Measurements from ENCODE around the gene C2orf49.

- TF ChIP-seq, protein P1, sequence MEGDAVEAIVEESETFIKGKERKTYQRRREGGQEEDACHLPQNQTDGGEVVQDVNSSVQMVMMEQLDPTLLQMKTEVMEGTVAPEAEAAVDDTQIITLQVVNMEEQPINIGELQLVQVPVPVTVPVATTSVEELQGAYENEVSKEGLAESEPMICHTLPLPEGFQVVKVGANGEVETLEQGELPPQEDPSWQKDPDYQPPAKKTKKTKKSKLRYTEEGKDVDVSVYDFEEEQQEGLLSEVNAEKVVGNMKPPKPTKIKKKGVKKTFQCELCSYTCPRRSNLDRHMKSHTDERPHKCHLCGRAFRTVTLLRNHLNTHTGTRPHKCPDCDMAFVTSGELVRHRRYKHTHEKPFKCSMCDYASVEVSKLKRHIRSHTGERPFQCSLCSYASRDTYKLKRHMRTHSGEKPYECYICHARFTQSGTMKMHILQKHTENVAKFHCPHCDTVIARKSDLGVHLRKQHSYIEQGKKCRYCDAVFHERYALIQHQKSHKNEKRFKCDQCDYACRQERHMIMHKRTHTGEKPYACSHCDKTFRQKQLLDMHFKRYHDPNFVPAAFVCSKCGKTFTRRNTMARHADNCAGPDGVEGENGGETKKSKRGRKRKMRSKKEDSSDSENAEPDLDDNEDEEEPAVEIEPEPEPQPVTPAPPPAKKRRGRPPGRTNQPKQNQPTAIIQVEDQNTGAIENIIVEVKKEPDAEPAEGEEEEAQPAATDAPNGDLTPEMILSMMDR (IDR thresholded peaks at IDR 0.05) = peak in 3 of 7 experiments; percentile 21 to 40 (median 38)
- no peak for TF ChIP-seq POLR2A (IDR thresholded peaks at IDR 0.05)
These were observed 7.5 kb downstream of the C2orf49 start for GRCh38 chr2:105344704-105345345.

Measured in stomach (tissue), 4 donors.